ENCODE measurements around the gene EPB41L4B.

The EPB41L4B gene

DNA sequence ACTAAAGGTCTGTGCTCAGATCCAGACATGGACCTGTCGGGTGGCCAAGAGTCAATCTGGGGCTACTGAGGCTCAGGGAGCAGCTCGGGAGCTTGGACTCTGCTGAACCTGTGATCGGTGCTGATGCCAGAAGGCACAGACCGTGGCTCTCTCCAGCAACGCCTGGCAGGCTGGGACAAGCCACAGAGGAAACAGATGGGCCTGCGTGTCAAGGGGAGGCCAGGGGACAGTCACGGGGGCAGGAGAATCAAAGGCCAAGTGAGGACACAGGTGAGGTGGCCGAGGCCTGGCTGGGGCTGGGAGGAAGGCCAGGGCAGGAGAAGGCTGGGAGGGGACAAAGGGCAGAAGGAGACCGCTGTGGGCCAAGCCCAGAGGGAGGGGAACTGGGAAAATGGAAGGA is 43.4 kb downstream of the EPB41L4B start:
- no peak overlapping the region for H3K4me3 Mint-ChIP-seq
- H3K4me1 Mint-ChIP-seq = no peaks in the 10 kb centered on the region
- DNase-seq (ENCODE audit: low spot score in 2 of 2) = no peak
- no peak overlapping the region for H3K27ac Mint-ChIP-seq
- peaks cover 13% of the 10 kb centered on the region for H3K27me3 Mint-ChIP-seq
- H3K9me3 Mint-ChIP-seq = no peaks in the 10 kb centered on the region
- H3K36me3 Mint-ChIP-seq = no peaks in the 10 kb centered on the region
- ATAC-seq (ENCODE audit: low read depth) = no peak

DNA sequence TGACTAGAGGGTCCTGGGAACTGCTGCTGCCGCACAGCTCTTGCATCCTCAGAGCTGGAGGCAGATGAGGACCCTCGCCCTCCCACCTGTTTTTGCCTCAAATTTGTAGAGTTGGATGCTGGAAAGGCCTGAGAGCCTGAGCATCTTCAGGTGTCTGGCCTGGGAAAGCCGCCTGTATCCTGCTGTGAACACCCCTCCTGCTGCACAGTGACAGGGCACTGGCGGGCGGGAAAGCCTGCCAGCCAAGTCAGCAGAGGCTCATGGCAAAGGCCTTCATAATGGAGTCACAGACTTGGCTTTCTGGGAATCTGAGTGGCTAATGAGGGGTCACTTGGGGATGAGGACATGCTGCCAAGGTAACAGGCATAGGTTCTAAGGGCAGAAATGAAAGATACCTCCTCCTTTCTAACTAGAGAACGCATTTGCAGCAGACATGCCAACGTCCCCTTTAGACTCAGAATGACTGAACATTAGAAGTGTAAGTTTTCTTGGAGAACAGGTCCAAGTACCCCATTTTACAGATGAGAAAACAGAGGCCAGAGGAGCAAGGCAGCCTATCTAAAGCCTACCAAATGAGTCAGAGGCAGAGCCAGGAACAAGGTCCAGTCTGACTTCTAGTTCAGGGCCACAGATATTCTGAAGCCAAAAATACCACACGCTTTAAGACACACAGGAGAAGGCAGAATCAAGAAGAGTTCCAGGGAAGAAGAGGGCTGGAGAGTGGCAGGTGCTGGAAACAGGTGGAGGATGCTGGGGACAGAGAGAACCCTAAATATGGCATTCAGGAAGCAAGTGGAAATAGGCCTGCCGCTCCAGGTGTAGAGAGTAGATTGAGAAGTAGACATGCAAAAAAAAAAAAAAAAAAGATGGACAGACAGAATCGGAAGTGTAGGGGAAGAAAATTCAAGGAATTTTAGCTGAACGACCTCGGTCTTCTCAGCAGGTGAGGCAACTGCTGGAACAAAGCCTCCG is 44.1 kb downstream of the EPB41L4B start:
- no peak overlapping the region for H3K4me3 Mint-ChIP-seq
- no peaks in the 10 kb centered on the region for H3K4me1 Mint-ChIP-seq
- no peak for ATAC-seq (ENCODE audit: low read depth)
- H3K9me3 Mint-ChIP-seq = no peaks in the 10 kb centered on the region
- no peak overlapping the region for H3K27ac Mint-ChIP-seq
- H3K27me3 Mint-ChIP-seq = peaks cover 13% of the 10 kb centered on the region
- H3K36me3 Mint-ChIP-seq = no peaks in the 10 kb centered on the region
- DNase-seq (ENCODE audit: low spot score in 2 of 2) = no peak

DNA sequence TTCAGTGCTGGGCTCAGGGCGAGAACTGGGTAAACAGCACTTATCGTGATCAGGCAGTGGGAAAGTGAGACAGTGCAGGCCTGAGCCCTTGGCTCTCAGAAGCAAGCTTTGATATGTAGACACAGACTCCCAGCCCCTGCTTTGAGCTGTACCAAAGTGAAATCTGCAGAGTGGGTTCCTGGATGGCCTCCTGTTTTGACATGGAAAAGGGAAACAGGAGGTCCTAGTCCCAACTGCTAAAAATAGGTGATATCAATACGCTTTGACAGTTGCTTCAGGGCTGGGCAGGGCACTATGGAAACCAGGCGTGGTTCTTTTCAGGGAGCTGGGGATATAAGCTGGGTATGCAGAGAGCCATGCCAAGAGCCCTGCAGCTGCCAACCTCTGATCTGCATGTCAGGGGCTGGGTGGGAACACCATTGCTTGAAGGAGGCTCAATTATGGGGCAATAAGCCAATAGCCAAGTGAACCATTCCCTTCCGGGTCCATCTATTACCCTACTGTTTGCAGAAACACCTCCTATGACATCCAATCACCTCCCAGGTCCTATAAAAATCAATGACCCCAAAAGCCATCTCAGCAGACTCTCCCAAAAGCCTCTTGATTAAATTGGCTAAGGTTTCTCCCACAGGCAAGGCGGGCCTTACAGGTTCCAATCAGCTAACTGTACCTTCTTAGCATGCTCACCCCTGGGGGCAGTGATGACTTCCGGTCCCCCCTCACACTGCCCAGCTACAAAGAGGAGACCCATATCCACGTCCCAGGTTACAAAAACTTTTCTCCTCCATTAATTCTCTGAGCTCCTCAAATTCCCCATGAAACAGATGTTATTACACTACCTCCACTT is 45.8 kb downstream of the EPB41L4B start:
- peaks cover 13% of the 10 kb centered on the region for H3K27me3 Mint-ChIP-seq

DNA sequence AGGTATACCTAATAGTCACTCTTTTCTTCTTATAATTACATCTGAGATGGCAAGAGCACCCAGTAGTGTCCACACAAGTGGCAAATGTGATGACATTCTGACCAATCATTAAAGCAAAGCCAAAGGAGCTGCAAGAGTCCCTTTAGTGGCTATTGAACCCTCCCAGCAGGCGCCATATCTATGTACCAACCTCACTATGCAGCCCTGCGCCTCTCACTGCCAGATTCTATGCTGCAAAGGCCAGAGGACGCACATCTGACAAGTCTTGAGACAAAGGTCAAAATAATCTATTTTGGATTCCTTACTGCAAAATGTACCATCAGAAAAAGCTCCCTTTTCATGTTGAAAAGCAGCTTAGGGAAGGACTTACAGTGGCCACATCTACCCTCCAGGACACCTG is 47.0 kb downstream of the EPB41L4B start:
- Mint-ChIP-seq H3K4me3 (no peak overlapping the region), H3K27me3 (peaks cover 13% of the 10 kb centered on the region), H3K36me3 (no peaks in the 10 kb centered on the region), H3K9me3 (no peaks in the 10 kb centered on the region), H3K4me1 (no peaks in the 10 kb centered on the region), H3K27ac (no peak overlapping the region)
- ATAC-seq (ENCODE audit: low read depth) = no peak
- no peak for DNase-seq (ENCODE audit: low spot score in 2 of 2)

More for the DNA sequence above, 45.8 kb downstream of the EPB41L4B start:
- H3K4me3 Mint-ChIP-seq = no peak overlapping the region
- no peaks in the 10 kb centered on the region for H3K9me3 Mint-ChIP-seq
- H3K27ac Mint-ChIP-seq = no peak overlapping the region
- ATAC-seq (ENCODE audit: low read depth) (no peak), DNase-seq (ENCODE audit: low spot score in 2 of 2) (no peak)
- H3K4me1 Mint-ChIP-seq = no peaks in the 10 kb centered on the region
- no peaks in the 10 kb centered on the region for H3K36me3 Mint-ChIP-seq

DNA sequence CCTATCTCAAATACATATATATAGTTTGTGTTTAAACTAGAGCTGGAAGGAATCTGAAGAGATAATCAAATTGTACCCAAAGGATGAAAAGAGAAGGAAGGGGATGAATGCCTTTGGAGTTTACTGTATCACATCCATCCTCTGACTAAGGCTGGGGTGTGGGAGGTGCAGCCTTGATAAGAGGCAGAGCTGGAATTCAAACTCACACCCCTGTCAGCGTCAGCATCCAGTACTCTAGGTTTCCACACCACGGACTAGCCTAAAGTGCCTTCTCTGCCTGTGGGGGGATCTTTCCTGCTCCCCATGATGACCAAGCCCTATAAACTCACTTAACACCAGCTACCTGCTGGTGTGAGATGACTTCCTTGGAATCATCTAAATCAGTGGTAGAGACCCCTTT is 48.1 kb downstream of the EPB41L4B start:
- DNase-seq (ENCODE audit: low spot score in 2 of 2) (no peak), ATAC-seq (ENCODE audit: low read depth) (no peak)
- peaks cover 11% of the 10 kb centered on the region for H3K27me3 Mint-ChIP-seq
- no peaks in the 10 kb centered on the region for H3K4me1 Mint-ChIP-seq
- H3K4me3 Mint-ChIP-seq = no peak overlapping the region
- no peaks in the 10 kb centered on the region for H3K36me3 Mint-ChIP-seq
- H3K27ac Mint-ChIP-seq = no peak overlapping the region
- no peaks in the 10 kb centered on the region for H3K9me3 Mint-ChIP-seq

DNA sequence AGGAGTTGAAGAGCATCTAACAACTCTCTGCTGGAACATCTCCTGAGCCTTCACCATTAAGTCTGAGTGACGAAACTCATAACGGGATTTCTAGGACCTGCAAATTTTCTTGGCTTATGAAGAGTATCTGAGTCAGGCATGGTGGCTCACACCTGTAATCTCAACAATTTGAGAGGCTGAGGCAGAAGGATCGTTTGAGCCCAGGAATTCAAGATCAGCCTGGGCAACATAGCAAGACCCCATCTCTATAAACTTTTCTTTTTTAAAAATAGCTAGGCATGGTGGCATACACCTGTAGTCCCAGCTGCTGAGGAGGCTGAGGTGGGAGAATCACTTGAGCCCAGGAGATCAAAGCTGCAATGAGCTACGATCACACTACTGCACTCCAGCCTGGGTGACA is 48.8 kb downstream of the EPB41L4B start:
- Mint-ChIP-seq H3K4me1 (no peaks in the 10 kb centered on the region), H3K36me3 (no peaks in the 10 kb centered on the region), H3K27ac (no peak overlapping the region), H3K27me3 (peaks cover 9% of the 10 kb centered on the region), H3K4me3 (no peak overlapping the region), H3K9me3 (no peaks in the 10 kb centered on the region)
- ATAC-seq (ENCODE audit: low read depth) (no peak), DNase-seq (ENCODE audit: low spot score in 2 of 2) (no peak)

DNA sequence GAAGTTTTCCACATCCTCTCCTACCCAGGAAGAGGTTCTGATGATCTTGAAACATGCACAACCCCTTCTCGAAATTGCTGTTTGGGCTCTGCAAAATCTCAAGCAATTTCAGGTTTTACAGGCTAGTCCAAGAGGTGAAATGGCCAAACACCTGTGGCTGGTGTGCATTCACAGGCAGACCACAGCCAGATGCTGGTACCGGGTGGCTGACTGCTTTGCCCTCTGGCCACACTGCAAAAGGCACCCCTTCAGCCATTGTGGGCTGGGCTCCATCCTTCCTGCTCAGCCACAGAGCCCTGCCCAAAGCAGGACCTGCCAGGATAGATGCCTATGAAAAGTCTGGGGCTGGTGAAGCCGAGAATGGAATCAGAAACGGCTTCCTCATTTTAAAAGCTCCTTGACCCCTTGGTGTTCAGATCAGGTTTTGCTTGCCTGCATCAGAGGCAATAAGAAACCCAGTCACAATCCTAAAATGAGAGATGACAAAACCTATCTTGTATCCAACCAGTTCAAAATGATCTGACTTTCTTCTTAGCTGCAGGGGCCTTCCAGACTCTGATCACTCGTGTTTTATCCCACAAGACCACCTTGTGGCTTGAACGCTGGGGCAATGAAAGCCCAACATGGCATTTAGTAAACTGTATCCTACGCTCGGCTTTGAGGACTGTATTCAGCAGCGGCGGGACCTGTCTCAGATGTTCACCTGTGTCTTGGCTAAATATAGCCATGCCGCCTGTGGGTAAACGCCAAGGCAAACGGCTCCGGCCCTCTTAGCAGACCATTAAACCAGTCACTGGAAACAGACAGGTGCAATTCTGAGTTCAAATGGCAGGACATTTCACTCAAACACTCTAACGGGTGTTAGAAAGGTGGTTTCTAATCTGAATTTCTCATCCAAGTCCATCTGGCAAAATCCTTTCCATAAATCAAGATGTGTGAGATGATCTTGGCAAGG is 49.6 kb downstream of the EPB41L4B start:
- no peaks in the 10 kb centered on the region for H3K36me3 Mint-ChIP-seq
- ATAC-seq (ENCODE audit: low read depth) (no peak), DNase-seq (ENCODE audit: low spot score in 2 of 2) (no peak)
- H3K4me3 Mint-ChIP-seq = no peak overlapping the region
- H3K4me1 Mint-ChIP-seq = no peaks in the 10 kb centered on the region
- no peaks in the 10 kb centered on the region for H3K9me3 Mint-ChIP-seq
- no peak overlapping the region for H3K27ac Mint-ChIP-seq
- H3K27me3 Mint-ChIP-seq = peaks cover 6% of the 10 kb centered on the region

DNA sequence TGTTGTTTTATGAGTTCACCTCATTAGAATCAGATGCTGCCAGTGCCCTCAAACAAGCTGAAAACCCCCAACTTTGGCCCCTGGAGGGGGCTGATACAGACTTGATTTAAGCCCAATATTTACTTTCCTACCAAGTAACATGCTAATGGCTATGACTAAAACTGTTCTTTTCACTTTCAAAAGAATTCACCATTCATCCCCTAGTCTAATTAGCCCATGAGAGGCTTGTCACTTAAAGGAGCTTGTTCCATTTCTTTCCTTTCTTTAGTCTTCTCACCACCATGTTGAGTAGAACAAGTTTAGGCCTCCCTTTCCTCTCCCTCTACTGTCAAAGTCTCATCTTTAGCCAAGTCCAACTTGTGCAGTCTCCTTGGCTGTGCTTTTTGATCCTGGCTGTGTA is 50.4 kb downstream of the EPB41L4B start:
- no peak overlapping the region for H3K4me3 Mint-ChIP-seq
- H3K9me3 Mint-ChIP-seq = no peaks in the 10 kb centered on the region
- no peaks in the 10 kb centered on the region for H3K36me3 Mint-ChIP-seq
- no peak for DNase-seq (ENCODE audit: low spot score in 2 of 2)
- ATAC-seq (ENCODE audit: low read depth) = no peak
- H3K27me3 Mint-ChIP-seq = peaks cover 6% of the 10 kb centered on the region
- no peaks in the 10 kb centered on the region for H3K4me1 Mint-ChIP-seq
- no peak overlapping the region for H3K27ac Mint-ChIP-seq

DNA sequence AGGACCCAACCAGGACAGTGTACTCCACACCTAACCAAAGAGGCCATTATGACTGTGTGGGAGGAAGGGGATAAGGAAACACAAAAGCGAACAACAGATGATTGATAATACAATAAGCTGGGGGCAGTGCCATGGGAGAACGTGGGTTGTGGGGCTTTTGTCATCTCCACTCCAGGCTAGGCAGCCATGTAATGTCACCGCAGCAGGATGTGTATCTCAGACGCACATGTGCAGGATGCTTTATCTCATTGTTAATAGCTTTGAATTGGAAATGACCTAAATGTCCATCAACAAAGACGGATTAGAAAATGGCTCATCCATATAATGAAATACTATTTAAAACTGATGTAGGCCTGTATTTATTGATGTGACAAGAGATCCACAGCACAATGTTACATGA is 51.0 kb downstream of the EPB41L4B start:
- Mint-ChIP-seq H3K27ac (no peak overlapping the region), H3K4me3 (no peak overlapping the region), H3K4me1 (no peaks in the 10 kb centered on the region), H3K27me3 (peaks cover 6% of the 10 kb centered on the region), H3K9me3 (no peaks in the 10 kb centered on the region), H3K36me3 (no peaks in the 10 kb centered on the region)
- ATAC-seq (ENCODE audit: low read depth) = no peak
- no peak for DNase-seq (ENCODE audit: low spot score in 2 of 2)

DNA sequence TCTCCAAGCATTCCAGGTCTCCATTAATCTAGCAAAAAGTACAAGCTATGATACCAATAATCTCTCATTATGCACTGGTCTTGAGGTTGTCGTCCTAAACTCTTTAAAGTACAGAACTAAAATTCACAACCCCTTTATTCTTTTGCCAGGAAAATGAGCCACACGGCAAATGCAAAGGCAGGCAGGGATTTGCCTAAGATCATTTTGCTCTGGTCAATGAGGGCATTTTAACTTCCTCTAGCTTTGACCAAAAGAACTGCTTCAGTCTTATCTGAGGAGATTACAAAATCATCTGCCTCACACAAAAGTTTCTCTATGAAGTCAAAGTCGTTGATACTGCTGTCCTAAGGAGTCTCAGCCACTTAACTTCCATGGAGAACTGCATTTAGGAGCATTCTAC is 51.8 kb downstream of the EPB41L4B start:
- H3K27me3 Mint-ChIP-seq = no peaks in the 10 kb centered on the region
- DNase-seq (ENCODE audit: low spot score in 2 of 2) (no peak), ATAC-seq (ENCODE audit: low read depth) (no peak)
- H3K36me3 Mint-ChIP-seq = no peaks in the 10 kb centered on the region
- H3K27ac Mint-ChIP-seq = no peak overlapping the region
- H3K4me1 Mint-ChIP-seq = no peaks in the 10 kb centered on the region
- H3K9me3 Mint-ChIP-seq = no peaks in the 10 kb centered on the region
- no peak overlapping the region for H3K4me3 Mint-ChIP-seq

DNA sequence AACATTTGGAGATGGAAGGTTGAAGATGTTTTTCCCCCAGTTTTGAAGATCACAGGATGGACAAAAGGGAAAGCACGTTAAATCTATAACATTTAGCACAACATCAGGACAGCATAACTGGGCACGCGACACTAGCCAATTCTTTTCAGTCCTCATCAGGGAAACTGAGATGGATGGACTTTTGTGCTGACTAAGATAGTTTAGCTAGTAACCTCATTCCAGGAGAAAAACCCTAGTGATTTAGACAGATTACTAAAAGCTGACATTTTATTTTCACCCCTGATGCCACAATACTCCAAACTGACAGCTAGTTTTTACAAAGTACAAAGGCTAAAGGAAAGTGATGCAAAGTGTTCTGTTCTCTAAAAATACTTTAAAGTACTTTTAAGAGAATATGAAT is 53.3 kb downstream of the EPB41L4B start:
- H3K27ac Mint-ChIP-seq = no peak overlapping the region
- H3K9me3 Mint-ChIP-seq = no peaks in the 10 kb centered on the region
- H3K36me3 Mint-ChIP-seq = no peaks in the 10 kb centered on the region
- H3K4me3 Mint-ChIP-seq = no peak overlapping the region
- no peak for DNase-seq (ENCODE audit: low spot score in 2 of 2)
- ATAC-seq (ENCODE audit: low read depth) = no peak
- no peaks in the 10 kb centered on the region for H3K4me1 Mint-ChIP-seq
- H3K27me3 Mint-ChIP-seq = peaks cover 3% of the 10 kb centered on the region

DNA sequence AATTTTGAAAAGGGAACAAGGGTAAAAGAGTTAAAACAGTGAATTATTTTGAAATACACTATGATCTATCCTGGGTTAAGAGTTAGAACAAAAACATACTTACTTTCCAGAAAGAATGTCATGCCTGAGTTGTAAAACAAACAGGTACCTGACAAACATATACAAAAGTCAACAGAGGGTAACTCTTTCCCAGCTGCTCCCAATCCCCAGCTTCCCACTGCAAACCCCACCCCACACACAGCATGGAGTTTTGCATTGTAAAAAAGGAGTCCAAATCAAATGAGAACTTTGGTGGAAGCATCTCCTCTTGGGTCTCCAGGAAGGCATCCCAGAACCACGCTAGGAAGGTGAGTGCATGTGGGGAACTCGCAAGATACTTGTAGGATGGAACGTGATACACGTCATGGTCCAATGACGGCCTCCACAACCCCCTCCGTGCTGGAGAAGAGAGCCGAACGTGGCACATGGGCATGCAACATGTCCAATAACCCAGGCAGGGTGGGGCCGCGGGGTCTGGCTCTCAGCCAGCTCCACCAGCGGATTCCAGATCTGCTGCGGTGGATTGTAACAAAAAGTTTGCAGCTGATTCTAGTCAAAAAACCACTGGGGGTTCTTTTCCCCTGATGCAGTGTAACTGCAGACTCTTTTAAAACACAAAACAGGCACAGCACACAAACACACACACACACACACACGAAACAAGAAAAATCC is 55.8 kb downstream of the EPB41L4B start:
- H3K27ac Mint-ChIP-seq = no peak overlapping the region
- H3K27me3 Mint-ChIP-seq = peaks cover 3% of the 10 kb centered on the region
- ATAC-seq (ENCODE audit: low read depth) = no peak
- H3K9me3 Mint-ChIP-seq = no peaks in the 10 kb centered on the region
- H3K4me1 Mint-ChIP-seq = no peaks in the 10 kb centered on the region
- no peak for DNase-seq (ENCODE audit: low spot score in 2 of 2)
- no peak overlapping the region for H3K4me3 Mint-ChIP-seq
- no peaks in the 10 kb centered on the region for H3K36me3 Mint-ChIP-seq

DNA sequence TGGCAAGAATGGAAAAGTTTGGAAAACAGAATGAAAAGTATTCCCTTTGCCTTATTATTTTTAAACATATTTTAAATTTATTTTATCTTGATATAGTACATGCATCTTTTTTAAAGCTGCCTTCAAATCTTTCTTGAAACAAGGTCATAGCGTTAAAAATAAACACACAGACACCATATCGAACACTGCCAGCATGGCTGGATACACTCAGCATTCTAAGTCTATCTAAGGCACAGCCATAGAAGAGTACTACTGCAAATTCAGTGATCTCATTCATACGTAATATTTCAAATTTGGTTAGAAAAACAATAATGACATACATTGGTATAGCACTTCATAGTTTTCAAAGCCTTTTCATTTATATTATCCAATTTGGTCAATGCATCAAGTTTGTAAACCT is 57.5 kb downstream of the EPB41L4B start:
- Mint-ChIP-seq H3K36me3 (no peaks in the 10 kb centered on the region), H3K4me1 (no peaks in the 10 kb centered on the region), H3K4me3 (no peak overlapping the region), H3K9me3 (no peaks in the 10 kb centered on the region), H3K27ac (no peak overlapping the region), H3K27me3 (peaks cover 5% of the 10 kb centered on the region)
- no peak for ATAC-seq (ENCODE audit: low read depth)
- no peak for DNase-seq (ENCODE audit: low spot score in 2 of 2)

All from memory B cell (primary cell).